Stomach (tissue), 9 donors: ENCODE results near the gene ZC3H13. TPM values are rescaled to one million over a fixed set of nuclear protein-coding genes. Genes with fewer than 3 reads are reported as not detected.

Experiments used
- DNase-seq, 2 donors: peaks; one replicate each; pipeline versions ENCODE4 v3.0.0 to v3.0.0-alpha.2; 2013 to 2019
- H3K27ac ChIP-seq, 5 donors: fragments of 200-600 bp in 4 of 5; sonication (generic) in 4 of 5; one replicate each; pipeline ENCODE4 v1.5.1; 2013 to 2019; ENCODE audit warnings: mild to moderate bottlenecking in 1 of 5, moderate library complexity in 1 of 5
- H3K27me3 ChIP-seq, 3 donors: fragments of 200-600 bp; sonication (generic); one replicate each; pipeline ENCODE4 v1.5.1; 2017 to 2019; ENCODE audit warnings: mixed run types in 1 of 3
- H3K36me3 ChIP-seq, 4 donors: fragments of 200-600 bp; sonication (generic); 1 replicate in 3 of 4; 2 replicates in 1 of 4; pipeline ENCODE4 v1.5.1; 2016 to 2019
- H3K4me1 ChIP-seq, 4 donors: fragments of 200-600 bp; sonication (generic); one replicate each; pipeline ENCODE4 v1.5.1; 2016 to 2019
- H3K4me3 ChIP-seq, 4 donors: fragments of 200-600 bp; sonication (generic) in 3 of 4; one replicate each; pipeline ENCODE4 v1.5.1; 2016 to 2019; ENCODE audit warnings: mild to moderate bottlenecking in 1 of 4
- H3K9me3 ChIP-seq, 4 donors: fragments of 200-600 bp; sonication (generic); one replicate each; pipeline ENCODE4 v1.5.1; 2016 to 2019
- EP300 ChIP-seq: sonication (generic); formaldehyde crosslinking; IDR thresholded peaks from one replicate; pipeline ENCODE4 v1.6.1; 2017; ENCODE audit warnings: antibody characterized with exemption
- POLR2A ChIP-seq, 4 donors: fragments of 450-650 bp; IDR thresholded peaks; one replicate each; pipeline ENCODE4 v1.6.1; 2016; ENCODE audit warnings: antibody characterized with exemption in 4 of 4, control low read depth in 2 of 4, mild to moderate bottlenecking in 1 of 4, moderate library complexity in 1 of 4
- POLR2AphosphoS5 ChIP-seq, 3 donors: sonication (generic); formaldehyde crosslinking; IDR thresholded peaks; one replicate each; pipeline ENCODE4 v1.6.1; 2016; ENCODE audit warnings: antibody characterized with exemption in 3 of 3
- WGBS, 5 donors: extraction: QIAGEN DNeasy Blood & Tissue Kit in 3 of 5; methylation state at CpG; one replicate each; pipeline versions ENCODE4 v1.1.5 to v1.1.7; 2013 to 2018; 5-methylcytosine and 5-hydroxymethylcytosine counted together
- intact Hi-C: fragments of 100-400 bp; cut with DNase I; formaldehyde crosslinking; loops from one replicate; pipeline ENCODE4 v1.15.1; 2023; ENCODE audit warnings: low total_unique reads
- polyA plus RNA-seq, 3 donors: library from polyadenylated mRNA; stranded (reverse); fragments of 200-250 nt; gene quantifications; one replicate each; pipeline ENCODE4 v1.2.3, GENCODE V29; 2013
- total RNA-seq, 5 donors: library from RNA; depleted of rRNA; stranded (reverse); fragments of >200 nt; gene quantifications; one replicate each; pipeline versions ENCODE4 v1.1.0 to v1.2.3, GENCODE V29; 2014 to 2016
- TF ChIP-seq, protein P1 (sequence below), 7 experiments: fragments of 450-650 bp in 4 of 7; fragments of 200-600 bp in 3 of 7; sonication (generic) in 3 of 7; IDR thresholded peaks; one replicate each; pipeline ENCODE4 v1.5.1; 2016 to 2019; ENCODE audit warnings: antibody characterized with exemption in 7 of 7, control low read depth in 2 of 7, mild to moderate bottlenecking in 1 of 7
- donor health status: healthy with polysubstance abuse.
- donor health status: Bipolar disorder and iron deficiency.
- donor health status: healthy.

ZC3H13 gene
- total and polyA plus RNA-seq, 8 donors = 8.5 to 67.1 (median 14.2) TPM

DNA sequence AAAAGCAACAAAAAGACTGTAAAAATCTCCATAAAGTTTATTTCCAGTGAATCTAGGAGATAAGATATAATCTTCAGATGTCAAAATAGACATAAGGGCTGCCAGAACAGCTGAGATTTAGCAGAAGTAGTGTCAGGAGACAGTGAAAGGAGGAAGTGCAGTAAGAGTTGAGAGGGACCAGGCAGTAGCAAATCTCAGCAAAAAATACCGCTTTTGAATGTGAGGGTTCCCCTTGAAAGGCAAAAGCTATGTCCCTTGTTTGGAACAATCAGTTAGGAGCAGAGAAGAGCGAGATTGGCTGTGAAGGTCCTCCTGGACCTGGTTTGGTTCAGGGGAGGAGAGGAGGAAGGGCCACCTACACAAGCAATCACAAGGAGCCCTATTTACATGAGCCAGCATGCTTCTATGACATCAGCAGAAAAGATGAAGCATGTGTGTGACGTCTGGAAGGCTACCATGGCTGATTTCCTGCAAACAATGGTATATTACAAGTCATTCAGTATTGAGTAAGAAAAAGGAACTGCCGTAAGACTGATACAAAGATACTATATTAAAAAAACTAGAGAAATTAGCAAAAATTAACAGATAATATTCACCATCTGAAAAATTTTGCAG is 102.1 kb downstream of the ZC3H13 start:
- TF ChIP-seq EP300 (no peak), POLR2A (IDR thresholded peaks at IDR 0.05) (no peak)
- H3K27ac ChIP-seq = peak overlapping the region in 2 of 5 donors; percentile 40 to 63
- intact Hi-C loops = no loop called here
- H3K9me3 ChIP-seq = no peaks in the 10 kb centered on the region
- no peak overlapping the region for H3K4me3 ChIP-seq
- H3K27me3 ChIP-seq = no peaks in the 10 kb centered on the region
- peak in 1 of 2 donors; percentile 25 for DNase-seq
- H3K36me3 ChIP-seq = peaks cover 0 to 7% (median under 1%) of the 10 kb centered on the region in 4 donors
- H3K4me1 ChIP-seq = peaks cover 0 to 5% (median 0%) of the 10 kb centered on the region in 4 donors
- WGBS, 5 donors = 73 to 87% (median 81%) methylated on average over 4 of the region's 4 CpGs

DNA sequence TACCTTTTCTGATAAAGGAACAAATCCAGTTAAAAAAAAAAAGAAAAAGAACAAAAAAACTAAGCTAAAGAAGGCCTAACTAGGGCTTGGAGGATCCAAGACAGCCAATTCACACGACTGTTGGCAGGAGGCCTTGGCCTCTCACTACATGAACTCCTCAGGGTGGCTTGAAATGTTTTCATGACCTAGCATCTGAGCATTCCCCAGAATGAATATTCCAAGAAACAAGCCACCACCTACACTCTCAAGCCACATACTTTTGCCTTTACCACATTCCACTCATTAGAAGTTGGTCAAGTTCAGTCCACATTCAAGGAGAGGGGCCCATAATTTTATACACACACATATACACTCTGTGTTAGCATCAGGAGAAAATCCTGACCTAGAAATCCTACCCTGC is 103.4 kb downstream of the ZC3H13 start:
- no peak for TF ChIP-seq POLR2A (IDR thresholded peaks at IDR 0.05)
- TF ChIP-seq, protein P1, sequence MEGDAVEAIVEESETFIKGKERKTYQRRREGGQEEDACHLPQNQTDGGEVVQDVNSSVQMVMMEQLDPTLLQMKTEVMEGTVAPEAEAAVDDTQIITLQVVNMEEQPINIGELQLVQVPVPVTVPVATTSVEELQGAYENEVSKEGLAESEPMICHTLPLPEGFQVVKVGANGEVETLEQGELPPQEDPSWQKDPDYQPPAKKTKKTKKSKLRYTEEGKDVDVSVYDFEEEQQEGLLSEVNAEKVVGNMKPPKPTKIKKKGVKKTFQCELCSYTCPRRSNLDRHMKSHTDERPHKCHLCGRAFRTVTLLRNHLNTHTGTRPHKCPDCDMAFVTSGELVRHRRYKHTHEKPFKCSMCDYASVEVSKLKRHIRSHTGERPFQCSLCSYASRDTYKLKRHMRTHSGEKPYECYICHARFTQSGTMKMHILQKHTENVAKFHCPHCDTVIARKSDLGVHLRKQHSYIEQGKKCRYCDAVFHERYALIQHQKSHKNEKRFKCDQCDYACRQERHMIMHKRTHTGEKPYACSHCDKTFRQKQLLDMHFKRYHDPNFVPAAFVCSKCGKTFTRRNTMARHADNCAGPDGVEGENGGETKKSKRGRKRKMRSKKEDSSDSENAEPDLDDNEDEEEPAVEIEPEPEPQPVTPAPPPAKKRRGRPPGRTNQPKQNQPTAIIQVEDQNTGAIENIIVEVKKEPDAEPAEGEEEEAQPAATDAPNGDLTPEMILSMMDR (IDR thresholded peaks at IDR 0.05) = no peak
- no peaks in the 10 kb centered on the region for H3K9me3 ChIP-seq
- no peak overlapping the region for H3K4me3 ChIP-seq
- H3K36me3 ChIP-seq = peaks cover 0 to 3% (median 0%) of the 10 kb centered on the region in 4 donors
- intact Hi-C loops = no loop called here
- no peak for DNase-seq
- WGBS, 5 donors = 27 to 85% (median 81%) methylated on average over 1 of the region's 1 CpG
- no peaks in the 10 kb centered on the region for H3K27me3 ChIP-seq
- no peak overlapping the region for H3K27ac ChIP-seq
- H3K4me1 ChIP-seq = no peaks in the 10 kb centered on the region

DNA sequence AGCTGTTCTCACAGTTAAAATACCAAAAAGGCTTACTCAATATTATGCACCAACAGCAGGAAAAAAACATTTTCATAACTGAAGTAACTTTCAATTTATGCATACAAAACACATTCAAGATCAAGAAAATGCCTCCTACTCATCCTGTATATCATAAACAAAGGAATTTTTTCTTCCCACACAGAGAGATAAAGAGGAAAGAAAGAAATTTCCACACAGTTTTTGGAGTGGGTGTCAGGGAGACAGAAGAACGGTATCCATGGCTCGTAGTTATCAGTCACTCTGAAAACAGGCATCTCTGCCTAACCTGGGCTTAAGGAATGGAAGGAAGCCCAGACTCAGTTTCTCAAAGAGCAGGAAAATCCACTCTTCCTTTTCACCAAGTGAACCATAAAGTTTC is 108.6 kb downstream of the ZC3H13 start:
- WGBS, 5 donors = 75 to 85% (median 80%) methylated on average over 2 of the region's 2 CpGs
- H3K27ac ChIP-seq = no peak overlapping the region
- TF ChIP-seq, protein P1 (IDR thresholded peaks at IDR 0.05) = no peak
- no peak for TF ChIP-seq POLR2AphosphoS5 (IDR thresholded peaks at IDR 0.05)
- TF ChIP-seq EP300 = no peak
- no peak for TF ChIP-seq POLR2A (IDR thresholded peaks at IDR 0.05)
- no peaks in the 10 kb centered on the region for H3K27me3 ChIP-seq
- no peaks in the 10 kb centered on the region for H3K36me3 ChIP-seq
- no peaks in the 10 kb centered on the region for H3K9me3 ChIP-seq
- no peak for DNase-seq
- intact Hi-C loops = no loop called here
- no peak overlapping the region for H3K4me3 ChIP-seq
- H3K4me1 ChIP-seq = no peaks in the 10 kb centered on the region

DNA sequence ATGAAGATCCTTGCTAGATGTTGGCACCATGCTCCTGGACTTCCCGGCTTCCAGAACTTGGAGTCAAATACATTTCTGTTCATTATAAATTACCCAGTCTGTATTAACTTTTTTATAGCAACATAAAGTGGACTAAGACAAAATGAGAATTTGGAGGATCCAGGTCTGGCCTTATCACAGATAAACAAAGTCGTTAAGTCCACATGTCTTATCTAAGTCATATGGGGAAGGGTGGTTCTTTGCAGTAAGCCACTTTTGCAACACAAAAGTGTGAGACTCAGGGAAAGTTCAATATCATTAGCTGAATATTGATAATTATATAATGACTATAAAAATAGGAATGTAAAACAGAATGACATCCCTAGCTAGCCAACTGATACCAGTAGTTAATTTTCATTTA is 109.4 kb downstream of the ZC3H13 start:
- intact Hi-C loops = no loop called here
- no peak for TF ChIP-seq POLR2AphosphoS5 (IDR thresholded peaks at IDR 0.05)
- TF ChIP-seq POLR2A (IDR thresholded peaks at IDR 0.05) = no peak
- TF ChIP-seq EP300 = no peak
- TF ChIP-seq, protein P1 (IDR thresholded peaks at IDR 0.05) = no peak
- Histone ChIP-seq H3K4me3 (no peak overlapping the region), H3K27me3 (no peaks in the 10 kb centered on the region), H3K9me3 (no peaks in the 10 kb centered on the region), H3K4me1 (no peaks in the 10 kb centered on the region), H3K27ac (no peak overlapping the region), H3K36me3 (no peaks in the 10 kb centered on the region)
- no peak for DNase-seq
- 58 to 68% (median 60%) methylated on average over 2 of the region's 2 CpGs for WGBS, 5 donors

DNA sequence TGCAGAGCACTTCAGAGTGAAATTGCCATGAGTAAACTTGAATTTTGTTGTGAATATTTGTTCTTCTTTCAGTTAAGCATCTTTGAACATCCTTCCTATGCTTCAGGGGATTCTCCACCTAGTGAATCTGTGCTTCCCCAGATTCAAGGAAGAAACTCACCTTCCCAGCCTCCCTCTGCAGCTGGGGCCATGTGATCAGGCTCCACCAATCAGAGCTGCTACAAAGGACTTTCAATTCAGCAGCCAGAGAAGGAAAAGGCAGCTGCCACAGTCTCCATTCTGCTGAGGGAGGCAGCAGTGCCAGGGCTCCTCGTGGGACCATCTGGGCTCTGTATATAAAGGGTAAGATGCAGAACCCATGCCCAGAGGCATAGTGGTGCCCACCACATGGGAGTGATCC is 111.3 kb downstream of the ZC3H13 start:
- Histone ChIP-seq H3K27me3 (no peaks in the 10 kb centered on the region), H3K36me3 (no peaks in the 10 kb centered on the region), H3K4me1 (peaks cover 0 to 9% (median 6%) of the 10 kb centered on the region in 4 donors), H3K9me3 (no peaks in the 10 kb centered on the region), H3K27ac (no peak overlapping the region), H3K4me3 (no peak overlapping the region)
- DNase-seq = no peak
- TF ChIP-seq, protein P1 (IDR thresholded peaks at IDR 0.05) = no peak
- no peak for TF ChIP-seq POLR2AphosphoS5 (IDR thresholded peaks at IDR 0.05)
- TF ChIP-seq POLR2A (IDR thresholded peaks at IDR 0.05) = no peak
- no peak for TF ChIP-seq EP300
- WGBS, 5 donors = 56 to 73% (median 68%) methylated on average over 1 of the region's 1 CpG
- intact Hi-C loops = no loop called here
